GM12878 (cell line): ENCODE measurements around the gene SYCN. TPM values are rescaled to one million over a fixed set of nuclear protein-coding genes. Genes with fewer than 3 reads are reported as not detected.

Experiments used
- ATAC-seq: fragments of 200-7000 bp; cut with Tn5 transposase; 3 replicates; pipeline ENCODE4 v1.9.1; 2020; ENCODE audit warnings: mild to moderate bottlenecking, moderate library complexity
- BruUV-seq: library from RNA; stranded (reverse); fragments of 400-500 nt; replicated peaks from 2 replicates; lab custom pipeline; 2021; lab: Mats Ljungman, UMichigan
- CTCF ChIA-PET: fragments of 300-600 bp; sonication (Branson Sonifier 250); formaldehyde crosslinking; extraction: SDS; loops from one replicate; lab custom pipeline; 2021; ENCODE audit warnings: inconsistent platforms; lab: Yijun Ruan, JAX
- POLR2A ChIA-PET: fragments of 350-600 bp; formaldehyde crosslinking; extraction: SDS; loops from one replicate; lab custom pipeline; 2021; ENCODE audit warnings: inconsistent platforms; lab: Charles Lee
- RAD21 ChIA-PET: fragments of 300-600 bp; sonication (Branson Sonifier 250); formaldehyde crosslinking; loops from one replicate; lab custom pipeline; 2023; ENCODE audit warnings: antibody characterized with exemption; ENCODE audit not compliant: unreplicated experiment; lab: Charles Lee
- SMC1A ChIA-PET: fragments of 300-600 bp; sonication (Branson Sonifier 250); formaldehyde crosslinking; loops from one replicate; lab custom pipeline; 2023; ENCODE audit not compliant: unreplicated experiment, uncharacterized antibody; lab: Charles Lee
- DNase-seq: peaks from one replicate; pipeline ENCODE4 v3.0.0-alpha.2; 2011; ENCODE audit warnings: low read depth, low spot score
- FAIRE-seq: peaks from 3 replicates; lab custom pipeline; 2011; peaks lifted over from hg19 to GRCh38; lab: Jason Lieb, UNC
- H2AFZ ChIP-seq: 2 replicates; pipeline ENCODE4 v1.6.0; 2011; ENCODE audit warnings: low read depth, low read length, control low read depth; ENCODE audit not compliant: control insufficient read depth
- H3K27ac ChIP-seq: 2 replicates; pipeline ENCODE4 v1.5.1; 2011; ENCODE audit warnings: control low read depth; ENCODE audit not compliant: control insufficient read depth, insufficient read depth
- H3K27me3 ChIP-seq, 2 experiments: replicated peaks in 1 of 2; 2 replicates each; pipeline versions ENCODE4 v1.6.0 to v1.6.1; 2011; ENCODE audit warnings: low read length in 1 of 2; ENCODE audit not compliant: control insufficient read depth in 2 of 2, insufficient read depth in 2 of 2
- H3K36me3 ChIP-seq, 2 experiments: 2 replicates each; pipeline ENCODE4 v1.5.1; 2011; ENCODE audit warnings: low read length in 1 of 2; ENCODE audit not compliant: control insufficient read depth in 2 of 2, insufficient read depth in 2 of 2
- H3K4me1 ChIP-seq: 2 replicates; pipeline ENCODE4 v1.6.1; 2011; ENCODE audit warnings: mild to moderate bottlenecking, low read length, moderate library complexity, mixed read lengths; ENCODE audit not compliant: control insufficient read depth, insufficient read depth
- H3K4me2 ChIP-seq: 2 replicates; pipeline ENCODE4 v1.6.0; 2011; ENCODE audit warnings: control low read depth; ENCODE audit not compliant: control insufficient read depth, insufficient read depth
- H3K4me3 ChIP-seq: fragments of 200-600 bp; sonication (generic); 2 replicates; pipeline ENCODE4 v1.5.1; 2016
- H3K79me2 ChIP-seq: 2 replicates; pipeline ENCODE4 v1.6.0; 2011; ENCODE audit warnings: low read length; ENCODE audit not compliant: control insufficient read depth, insufficient read depth
- H3K9ac ChIP-seq: 2 replicates; pipeline ENCODE4 v1.8.0; 2011; ENCODE audit warnings: low read length, control low read depth, mixed read lengths; ENCODE audit not compliant: control insufficient read depth, insufficient read depth
- H3K9me3 ChIP-seq: replicated peaks from 3 replicates; pipeline ENCODE4 v1.5.1; 2011; ENCODE audit warnings: mild to moderate bottlenecking, low read length; ENCODE audit not compliant: control insufficient read depth, insufficient read depth
- H4K20me1 ChIP-seq: 2 replicates; pipeline ENCODE4 v1.6.0; 2011; ENCODE audit not compliant: control insufficient read depth, insufficient read depth
- BCL11A ChIP-seq: IDR thresholded peaks from 2 replicates; pipeline ENCODE4 v1.6.1; 2011; ENCODE audit warnings: low read depth, low read length
- CBFB ChIP-seq: IDR thresholded peaks from 2 replicates; pipeline ENCODE4 v1.6.1; 2016; ENCODE audit warnings: antibody characterized with exemption, low read depth
- CHD2 ChIP-seq: IDR thresholded peaks from 2 replicates; pipeline ENCODE4 v1.6.1; 2011; ENCODE audit warnings: low read depth, low read length, improper control_type of control experiment, borderline replicate concordance
- EGR1 ChIP-seq, 2 experiments: IDR thresholded peaks; 1 replicate in 1 of 2; 2 replicates in 1 of 2; pipeline ENCODE4 v1.6.1; 2011 to 2012; ENCODE audit warnings: low read depth in 2 of 2, low read length in 2 of 2, borderline replicate concordance in 1 of 2, mild to moderate bottlenecking in 1 of 2, moderate library complexity in 1 of 2
- MEF2B ChIP-seq: fragments of 450-650 bp; IDR thresholded peaks from 2 replicates; pipeline ENCODE4 v1.6.1; 2018; ENCODE audit warnings: mild to moderate bottlenecking, moderate library complexity; ENCODE audit not compliant: partially characterized antibody, poor library complexity, severe bottlenecking
- MYC ChIP-seq: IDR thresholded peaks from 2 replicates; pipeline ENCODE4 v1.6.1; 2011; ENCODE audit warnings: mild to moderate bottlenecking, low read length, moderate library complexity, inconsistent platforms; ENCODE audit not compliant: insufficient read depth, insufficient replicate concordance, insufficient read length, severe bottlenecking
- PKNOX1 ChIP-seq: fragments of 450-650 bp; IDR thresholded peaks from 2 replicates; pipeline ENCODE4 v1.6.1; 2016; ENCODE audit warnings: mild to moderate bottlenecking
- SMAD5 ChIP-seq: IDR thresholded peaks from 2 replicates; pipeline ENCODE4 v1.6.1; 2016; ENCODE audit warnings: antibody characterized with exemption, low read depth
- SUPT20H ChIP-seq: IDR thresholded peaks from 2 replicates; pipeline ENCODE4 v1.6.1; 2011; ENCODE audit warnings: low read depth, mild to moderate bottlenecking, low read length, moderate library complexity, borderline replicate concordance; ENCODE audit not compliant: control insufficient read depth
- YY1 ChIP-seq: IDR thresholded peaks from 2 replicates; pipeline ENCODE4 v1.6.1; 2011; ENCODE audit warnings: low read depth, mild to moderate bottlenecking, low read length
- ZBED1 ChIP-seq: IDR thresholded peaks from 2 replicates; pipeline ENCODE4 v1.6.1; 2016; ENCODE audit warnings: borderline replicate concordance
- ZNF592 ChIP-seq: fragments of 450-650 bp; IDR thresholded peaks from 2 replicates; pipeline ENCODE4 v1.6.1; 2017; ENCODE audit warnings: mild to moderate bottlenecking, moderate library complexity
- WGBS: methylation state at CpG from one replicate; pipeline ENCODE4 v1.1.6; 2016; ENCODE audit warnings: low lambda C conversion rate; ENCODE audit not compliant: insufficient replicate concordance, insufficient coverage; ENCODE audit errors: missing lambda C conversion rate; 5-methylcytosine and 5-hydroxymethylcytosine counted together
- in situ Hi-C: fragments of 300-500 bp; cut with MboI; formaldehyde crosslinking; loops from 9 replicates; pipeline ENCODE4 v1.14.3; 2018; ENCODE audit warnings: mixed read lengths
- intact Hi-C: fragments of 100-400 bp; cut with micrococcal nuclease; formaldehyde crosslinking; loops from one replicate; pipeline ENCODE4 v1.14.2; 2022; ENCODE audit not compliant: unreplicated experiment
- polyA plus RNA-seq, 11 experiments: library from polyadenylated mRNA; depleted of rRNA in 4 of 11; unstranded in 6 of 11; stranded (reverse) in 5 of 11; fragments of >200 nt; fragmentation: Nextera tagmentation in 4 of 11; fragmentation: Illumina TruSeq in 1 of 11; extraction: Ambion mirVana in 4 of 11; extraction: Trizol in 1 of 11; gene quantifications; 1 replicate in 1 of 11; 2 replicates in 10 of 11; pipeline versions ENCODE4 v1.2.1 to v1.2.3, GENCODE V29; 2011 to 2016; ENCODE audit warnings: inconsistent platforms in 2 of 11, missing spikeins in 2 of 11, low read depth in 1 of 11
- total RNA-seq, 4 experiments: library from RNA; depleted of rRNA in 3 of 4; stranded (reverse); fragments of >200 nt in 3 of 4; fragmentation: Illumina TruSeq in 1 of 4; extraction: Trizol in 1 of 4; gene quantifications; 2 replicates each; pipeline versions ENCODE4 v1.2.1 to v1.2.3, GENCODE V29; 2013 to 2021

Gene SYCN
- total and polyA plus RNA-seq, 10 of the 15 experiments (the other 5 are each of a cell fraction or from before 2014, with no cell fraction given) = 0.54 TPM; not detected in 9

GRCh38 chr19:39154629-39155100 lies 49.4 kb downstream of the SYCN start:
- no peak for FAIRE-seq
- no peak for DNase-seq
- Histone ChIP-seq H3K27ac (no peak overlapping the region), H2AFZ (no peak overlapping the region), H3K36me3 (no peaks in the 10 kb centered on the region), H3K79me2 (no peaks in the 10 kb centered on the region), H3K4me3 (no peak overlapping the region), H3K9ac (no peak overlapping the region), H3K4me1 (no peaks in the 10 kb centered on the region), H4K20me1 (no peaks in the 10 kb centered on the region)
- ChIA-PET SMC1A (no interaction called here), POLR2A (no interaction called here)
- intact Hi-C loops = no loop called here
- in situ Hi-C loops = no loop called here
- TF ChIP-seq SUPT20H (no peak), EGR1 (IDR thresholded peaks at IDR 0.05; ENCODE audit: borderline replicate concordance in 1 of 2, low read depth in 2 of 2, low read length in 2 of 2) (no peak), MEF2B (no peak), BCL11A (no peak), MYC (no peak), CBFB (no peak), PKNOX1 (no peak), SMAD5 (no peak), ZBED1 (no peak), CHD2 (no peak), ZNF592 (no peak), YY1 (no peak)
- TF ChIP-seq, all 136 proteins: peak for 0
- Histone ChIP-seq H3K27me3 (no peaks in the 10 kb centered on the region), H3K9me3 (no peaks in the 10 kb centered on the region), H3K4me2 (no peak overlapping the region)
- ATAC-seq = no peak
- no TSS peak for BruUV-seq
- CTCF ChIA-PET = interaction anchor here (0.8 kb wide), 1 partner anchor 45 kb away, joined by 3 read pairs; no protein-coding TSS in a partner anchor
- 82% methylated on average over 11 of the region's 11 CpGs for WGBS
- RAD21 ChIA-PET = no interaction called here
